ENCODE results near the gene EDA.

Gene EDA

GRCh38 chrX:70066646-70067045 is 450.7 kb downstream of the EDA start:
- no peaks in the 10 kb centered on the region for H3K4me1 ChIP-seq (ENCODE audit: control insufficient read depth, insufficient read depth, low read length)
- H3K4me3 ChIP-seq (ENCODE audit: low read length), result no peak overlapping the region

GRCh38 chrX:70079297-70079696 is 463.4 kb downstream of the EDA start:
- Histone ChIP-seq H3K36me3 (ENCODE audit: control insufficient read depth, insufficient read depth, low read length, severe bottlenecking) (no peaks in the 10 kb centered on the region), H3K4me1 (ENCODE audit: control insufficient read depth, insufficient read depth, low read length) (no peaks in the 10 kb centered on the region), H3K9ac (ENCODE audit: low read length) (no peak overlapping the region), H3K9me3 (ENCODE audit: control insufficient read depth, low read length) (peaks cover 20% of the 10 kb centered on the region), H3K4me3 (ENCODE audit: low read length) (no peak overlapping the region), H3K27me3 (replicated peaks; ENCODE audit: control insufficient read depth, insufficient read depth, low read length) (peaks cover 31% of the 10 kb centered on the region)
- DNase-seq (ENCODE audit: low read depth), result no peak

More at GRCh38 chrX:70066646-70067045, 450.7 kb downstream of the EDA start:
- Histone ChIP-seq H3K9me3 (ENCODE audit: control insufficient read depth, low read length) (no peaks in the 10 kb centered on the region), H3K27me3 (replicated peaks; ENCODE audit: control insufficient read depth, insufficient read depth, low read length) (peaks cover 18% of the 10 kb centered on the region), H3K36me3 (ENCODE audit: control insufficient read depth, insufficient read depth, low read length, severe bottlenecking) (no peaks in the 10 kb centered on the region), H3K9ac (ENCODE audit: low read length) (no peak overlapping the region)
- DNase-seq (ENCODE audit: low read depth), result no peak

GRCh38 chrX:70079870-70080269 is 464.0 kb downstream of the EDA start:
- no peak overlapping the region for H3K4me3 ChIP-seq (ENCODE audit: low read length)
- DNase-seq (ENCODE audit: low read depth), result no peak
- peaks cover 21% of the 10 kb centered on the region for H3K9me3 ChIP-seq (ENCODE audit: control insufficient read depth, low read length)
- H3K9ac ChIP-seq (ENCODE audit: low read length), result no peak overlapping the region
- H3K36me3 ChIP-seq (ENCODE audit: control insufficient read depth, insufficient read depth, low read length, severe bottlenecking), result no peaks in the 10 kb centered on the region
- H3K4me1 ChIP-seq (ENCODE audit: control insufficient read depth, insufficient read depth, low read length), result no peaks in the 10 kb centered on the region
- H3K27me3 ChIP-seq (replicated peaks; ENCODE audit: control insufficient read depth, insufficient read depth, low read length), result peaks cover 31% of the 10 kb centered on the region

GRCh38 chrX:70082723-70083122 is 466.8 kb downstream of the EDA start:
- H3K36me3 ChIP-seq (ENCODE audit: control insufficient read depth, insufficient read depth, low read length, severe bottlenecking), result no peaks in the 10 kb centered on the region
- H3K4me1 ChIP-seq (ENCODE audit: control insufficient read depth, insufficient read depth, low read length), result peaks cover under 1% of the 10 kb centered on the region
- H3K4me3 ChIP-seq (ENCODE audit: low read length), result no peak overlapping the region
- H3K9ac ChIP-seq (ENCODE audit: low read length), result no peak overlapping the region
- DNase-seq (ENCODE audit: low read depth), result no peak
- peaks cover 37% of the 10 kb centered on the region for H3K27me3 ChIP-seq (replicated peaks; ENCODE audit: control insufficient read depth, insufficient read depth, low read length)
- H3K9me3 ChIP-seq (ENCODE audit: control insufficient read depth, low read length), result peaks cover 5% of the 10 kb centered on the region

- Histone ChIP-seq H3K4me3 (ENCODE audit: low read length) (no peak overlapping the region), H3K4me1 (ENCODE audit: control insufficient read depth, insufficient read depth, low read length) (peaks cover 6% of the 10 kb centered on the region), H3K27me3 (replicated peaks; ENCODE audit: control insufficient read depth, insufficient read depth, low read length) (peaks cover 34% of the 10 kb centered on the region), H3K9ac (ENCODE audit: low read length) (no peak overlapping the region), H3K9me3 (ENCODE audit: control insufficient read depth, low read length) (peaks cover 2% of the 10 kb centered on the region), H3K36me3 (ENCODE audit: control insufficient read depth, insufficient read depth, low read length, severe bottlenecking) (no peaks in the 10 kb centered on the region)
- no peak for DNase-seq (ENCODE audit: low read depth)
These were observed 468.8 kb downstream of the EDA start for GRCh38 chrX:70084592-70085240.

- Histone ChIP-seq H3K9ac (ENCODE audit: low read length) (no peak overlapping the region), H3K9me3 (ENCODE audit: control insufficient read depth, low read length) (peaks cover 2% of the 10 kb centered on the region), H3K4me3 (ENCODE audit: low read length) (no peak overlapping the region), H3K27me3 (replicated peaks; ENCODE audit: control insufficient read depth, insufficient read depth, low read length) (peaks cover 21% of the 10 kb centered on the region), H3K36me3 (ENCODE audit: control insufficient read depth, insufficient read depth, low read length, severe bottlenecking) (no peaks in the 10 kb centered on the region), H3K4me1 (ENCODE audit: control insufficient read depth, insufficient read depth, low read length) (peaks cover 6% of the 10 kb centered on the region)
- DNase-seq (ENCODE audit: low read depth), result peak; percentile 58
These were observed 472.1 kb downstream of the EDA start for GRCh38 chrX:70087857-70088630.

- Histone ChIP-seq H3K27me3 (replicated peaks; ENCODE audit: control insufficient read depth, insufficient read depth, low read length) (peaks cover 19% of the 10 kb centered on the region), H3K36me3 (ENCODE audit: control insufficient read depth, insufficient read depth, low read length, severe bottlenecking) (no peaks in the 10 kb centered on the region), H3K4me1 (ENCODE audit: control insufficient read depth, insufficient read depth, low read length) (peaks cover 6% of the 10 kb centered on the region), H3K9me3 (ENCODE audit: control insufficient read depth, low read length) (peaks cover 2% of the 10 kb centered on the region), H3K9ac (ENCODE audit: low read length) (no peak overlapping the region), H3K4me3 (ENCODE audit: low read length) (no peak overlapping the region)
- DNase-seq (ENCODE audit: low read depth), result no peak
These were observed 472.8 kb downstream of the EDA start for GRCh38 chrX:70088751-70089150.

Data from adipocyte (in vitro differentiated cells).